NOMO-1 (cell line): Measurements from ENCODE around the gene SCG5.
"Not testable (repeated sequence)": the region's sequence is repeated elsewhere in the genome, so short reads cannot be mapped to it uniquely, and the experiment has no call there.

ENCODE experiments used
- DNase-seq, 2 experiments: peaks; one replicate each; lab custom pipeline; 2025; ENCODE audit not compliant: unreplicated experiment in 2 of 2; lab: John Stamatoyannopoulos, UW

The SCG5 gene

GRCh38 chr15:32641517-32642059, at the start of gene SCG5:
TSS of gene SCG5 (plus strand) at chr15:32641710. CDS start at chr15:32643593, 1,883 bp downstream.
- DNase-seq: no peak

GRCh38 chr15:32593151-32593550, 48.4 kb upstream of the SCG5 start, which contains the start of gene GOLGA8N:
TSS of gene GOLGA8N (plus strand) at chr15:32593456.
- not testable (repeated sequence) for DNase-seq

- DNase-seq: not testable (repeated sequence)
Measured at GRCh38 chr15:32609518-32609917, 32.0 kb upstream of the SCG5 start.

GRCh38 chr15:32610719-32611118, 30.8 kb upstream of the SCG5 start:
- not testable (repeated sequence) for DNase-seq

- not testable (repeated sequence) for DNase-seq
Measured at GRCh38 chr15:32614712-32615050, 26.8 kb upstream of the SCG5 start.

- DNase-seq: not testable (repeated sequence)
Measured at GRCh38 chr15:32615051-32615870, 26.2 kb upstream of the SCG5 start, which contains the start of gene ARHGAP11A. TSS of gene ARHGAP11A (plus strand) at chr15:32615504. CDS start at chr15:32616212, 708 bp downstream.

GRCh38 chr15:32615871-32616426, 25.6 kb upstream of the SCG5 start:
- DNase-seq: not testable (repeated sequence)

- DNase-seq: no peak
Measured at GRCh38 chr15:32636410-32636809, 5.1 kb upstream of the SCG5 start.

GRCh38 chr15:32636908-32637567, 4.5 kb upstream of the SCG5 start:
- no peak for DNase-seq

GRCh38 chr15:32637704-32638103, 3.8 kb upstream of the SCG5 start:
- DNase-seq: no peak

GRCh38 chr15:32642667-32643435, 1.3 kb downstream of the SCG5 start:
- DNase-seq: no peak

- no peak for DNase-seq
Measured at GRCh38 chr15:32643907-32644445, 2.5 kb downstream of the SCG5 start.

GRCh38 chr15:32646291-32646690, 4.8 kb downstream of the SCG5 start:
- DNase-seq: no peak

GRCh38 chr15:32649342-32649741, 7.8 kb downstream of the SCG5 start:
- DNase-seq: no peak

GRCh38 chr15:32651229-32651837, 9.8 kb downstream of the SCG5 start:
- peak in 1 of 2 experiments; percentile 39 for DNase-seq

GRCh38 chr15:32652178-32652577, 10.7 kb downstream of the SCG5 start:
- no peak for DNase-seq

- no peak for DNase-seq
Measured at GRCh38 chr15:32656091-32656490, 14.6 kb downstream of the SCG5 start.

GRCh38 chr15:32656496-32656895, 15.0 kb downstream of the SCG5 start:
- DNase-seq: no peak

GRCh38 chr15:32657198-32657883, 15.8 kb downstream of the SCG5 start:
- DNase-seq: no peak
